Bone marrow (tissue), 2 donors: ENCODE measurements around the gene LGALS16.
"Not testable (repeated sequence)": the region's sequence is repeated elsewhere in the genome, so short reads cannot be mapped to it uniquely, and the experiment has no call there.

Experiments used
- DNase-seq, 2 donors: peaks; one replicate each; lab custom pipeline; 2025; lab: John Stamatoyannopoulos, UW

The LGALS16 gene

DNA sequence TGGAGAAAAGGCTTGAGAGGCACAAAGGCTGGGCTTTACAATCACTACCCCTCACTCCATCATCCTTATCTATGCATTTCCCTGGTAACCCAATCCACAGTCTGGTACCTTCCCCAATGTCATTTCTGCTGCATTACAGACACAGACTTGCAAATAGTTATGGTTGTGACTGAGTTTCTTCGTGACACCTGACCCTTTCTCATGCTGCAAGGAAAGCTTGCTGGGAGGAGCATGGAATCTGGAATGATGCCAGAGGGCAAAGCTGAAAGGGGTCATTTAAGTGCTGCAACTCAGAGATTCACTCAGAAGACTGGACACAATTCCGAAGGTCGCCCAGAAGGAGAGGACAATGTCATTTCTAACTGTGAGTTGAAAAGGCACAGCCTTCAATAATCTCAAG is at the start of gene LGALS16:
Gene LGALS16, plus strand, starts transcription at position 301 of the 400 bp plus-strand sequence. Its CDS starts 49 bp downstream, at position 350.
- no peak for DNase-seq

DNA sequence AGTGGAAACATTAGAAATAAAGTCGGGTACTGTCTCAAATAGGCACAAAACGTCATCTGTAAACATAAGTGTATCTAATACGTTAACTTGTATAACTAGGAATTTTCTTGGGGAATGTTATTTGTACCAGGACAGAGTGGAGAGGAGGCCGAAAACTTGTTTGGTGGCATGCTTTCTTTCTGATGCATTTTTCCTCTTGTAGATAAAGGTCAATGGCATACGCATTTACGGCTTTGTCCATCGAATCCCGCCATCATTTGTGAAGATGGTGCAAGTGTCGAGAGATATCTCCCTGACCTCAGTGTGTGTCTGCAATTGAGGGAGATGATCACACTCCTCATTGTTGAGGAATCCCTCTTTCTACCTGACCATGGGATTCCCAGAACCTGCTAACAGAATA is 48.7 kb upstream of the LGALS16 start:
- no peak for DNase-seq

DNA sequence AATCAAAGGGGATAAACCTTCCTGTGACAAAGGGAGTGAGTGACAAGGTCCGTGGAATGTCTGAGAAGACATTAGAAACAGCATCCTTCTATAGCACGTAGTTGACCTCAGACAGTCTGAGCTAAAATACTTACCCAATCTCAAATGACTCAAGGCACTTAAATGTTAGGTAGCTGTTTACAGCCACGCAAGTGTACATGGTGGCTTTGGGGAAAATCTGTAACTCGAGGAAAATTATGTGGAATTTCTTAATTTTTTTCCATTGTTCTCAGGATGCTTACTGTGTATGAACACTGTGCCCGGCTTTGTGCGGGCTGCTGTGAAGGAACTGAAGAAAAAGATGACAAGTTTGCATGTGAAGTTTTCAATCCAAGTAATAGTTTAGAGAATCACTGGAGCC is 48.2 kb upstream of the LGALS16 start:
- DNase-seq: no peak

DNA sequence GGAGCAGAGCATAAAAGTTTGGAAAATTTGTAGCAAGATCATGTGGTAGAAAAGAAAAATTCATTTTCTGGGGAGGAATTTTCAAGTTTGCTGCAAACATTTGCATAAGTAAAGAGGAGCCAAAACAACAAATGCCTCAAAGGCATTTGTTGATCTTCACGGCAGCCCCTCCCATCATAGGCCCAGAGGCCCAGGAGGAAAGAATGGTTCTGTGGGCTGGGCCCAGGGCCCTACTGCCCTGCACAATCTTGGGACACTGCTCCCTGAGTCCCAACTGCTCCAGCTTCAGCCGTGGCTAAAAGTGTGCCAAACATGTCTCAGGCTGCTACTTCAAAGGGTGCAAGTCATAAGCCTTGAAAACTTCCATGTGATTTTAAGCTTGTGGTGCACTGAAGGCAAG is 42.1 kb upstream of the LGALS16 start:
- no peak for DNase-seq

- DNase-seq: no peak
Observed at GRCh38 chr19:39617745-39618144, 38.0 kb upstream of the LGALS16 start.

GRCh38 chr19:39623946-39624345 is 31.8 kb upstream of the LGALS16 start:
- no peak for DNase-seq

DNA sequence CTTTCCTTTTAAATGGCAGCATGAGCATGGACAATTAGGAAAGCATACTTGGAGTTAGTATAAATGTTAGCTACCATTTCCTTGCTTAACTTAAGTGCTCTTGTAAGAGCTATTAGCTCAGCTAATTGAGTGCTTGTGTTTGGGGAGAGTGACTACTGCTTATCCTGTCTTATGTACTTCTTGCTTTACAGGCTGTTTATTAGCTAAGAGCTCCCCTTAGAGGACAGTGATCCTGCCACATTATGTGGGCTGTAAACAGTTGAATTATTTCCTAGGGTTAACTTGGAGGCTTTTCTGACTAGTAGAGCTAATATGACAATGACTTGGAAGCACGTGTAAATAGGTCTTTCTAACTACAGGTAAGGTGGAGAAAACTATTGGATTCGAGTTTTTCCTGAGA is 28.1 kb upstream of the LGALS16 start:
- DNase-seq: not testable (repeated sequence)

DNA sequence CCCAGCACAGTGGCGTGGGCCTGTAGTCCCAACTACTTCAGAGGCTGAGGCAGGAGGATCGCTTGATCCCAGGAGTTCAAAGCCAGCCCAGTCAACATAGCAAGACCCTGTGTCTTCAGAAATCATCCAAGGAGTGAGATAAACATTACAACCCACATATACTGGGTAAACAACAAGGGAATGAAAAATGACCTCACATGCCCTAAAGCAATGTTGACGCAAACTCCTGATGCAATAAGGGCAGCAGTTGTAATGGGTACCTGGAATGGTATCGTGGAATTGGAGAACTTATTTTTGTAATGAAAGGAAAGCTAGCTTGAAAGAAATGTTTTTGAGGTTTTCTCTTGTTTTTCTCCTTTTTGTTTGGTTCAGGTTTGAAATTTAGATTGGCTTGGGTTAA is 24.5 kb upstream of the LGALS16 start:
- DNase-seq: no peak

GRCh38 chr19:39631626-39632025 is 24.1 kb upstream of the LGALS16 start:
- DNase-seq: no peak

- no peak for DNase-seq
Observed at GRCh38 chr19:39637891-39638290, 17.8 kb upstream of the LGALS16 start.

GRCh38 chr19:39641773-39642172 is 13.9 kb upstream of the LGALS16 start:
- DNase-seq: no peak

GRCh38 chr19:39643591-39643990 is 12.1 kb upstream of the LGALS16 start:
- DNase-seq: no peak

- DNase-seq: no peak
Observed at GRCh38 chr19:39645800-39646411, 9.8 kb upstream of the LGALS16 start.

DNA sequence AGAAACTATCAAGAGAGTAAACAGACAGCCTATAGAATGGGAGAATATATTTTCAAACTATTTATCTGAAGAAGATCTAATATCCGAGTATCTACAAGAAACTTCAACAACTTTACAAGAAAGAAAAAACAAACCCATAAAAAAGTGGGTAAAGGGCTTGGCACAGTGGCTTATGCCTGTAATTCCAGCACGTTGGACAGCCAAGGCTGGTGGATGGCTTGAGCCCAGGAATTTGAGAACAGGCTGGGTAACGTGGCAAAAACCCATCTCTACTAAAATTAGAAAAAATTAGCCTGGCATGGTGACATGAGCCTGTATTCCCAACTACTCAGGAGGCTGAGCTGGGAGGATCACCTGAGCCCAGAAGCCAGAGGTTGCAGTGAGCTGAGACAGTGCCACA is 7.8 kb upstream of the LGALS16 start:
- DNase-seq: no peak

- DNase-seq: no peak
Observed at GRCh38 chr19:39659791-39660190, 4.1 kb downstream of the LGALS16 start.

GRCh38 chr19:39660661-39661060 is 4.9 kb downstream of the LGALS16 start:
- no peak for DNase-seq

GRCh38 chr19:39661565-39661964 is 5.9 kb downstream of the LGALS16 start:
- DNase-seq: no peak

GRCh38 chr19:39669860-39670259 is 14.1 kb downstream of the LGALS16 start:
- not testable (repeated sequence) for DNase-seq

GRCh38 chr19:39670998-39671397 is 15.3 kb downstream of the LGALS16 start:
- DNase-seq: no peak

DNA sequence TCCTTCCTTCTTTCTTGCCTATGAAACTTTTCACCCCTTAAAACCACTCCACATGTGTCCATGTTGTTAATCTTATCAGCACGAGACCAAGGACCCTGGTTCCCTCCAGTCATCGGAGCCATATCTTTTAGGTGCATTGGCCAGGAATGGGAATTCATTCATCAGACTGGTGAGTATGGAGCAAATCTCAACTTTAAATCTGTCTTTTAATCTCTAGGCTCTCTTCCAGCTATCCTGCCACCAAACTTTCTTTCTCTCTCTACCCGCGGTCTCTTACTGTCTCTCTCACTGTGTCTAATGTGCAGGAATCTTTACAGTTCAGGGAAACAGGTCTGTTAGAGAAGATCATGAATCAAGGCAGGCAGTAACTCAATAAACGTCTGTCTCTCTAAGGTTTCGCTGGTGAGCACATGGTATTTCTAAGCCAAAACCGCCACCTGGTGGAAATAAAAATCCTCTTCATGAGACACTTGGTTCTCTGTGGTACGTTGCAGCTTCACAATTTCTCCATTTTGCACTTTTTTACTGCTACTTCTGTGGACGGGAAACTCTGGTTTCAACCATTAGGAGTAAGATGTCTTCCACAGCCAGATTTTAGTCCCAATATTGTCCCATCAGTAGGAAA is 16.1 kb downstream of the LGALS16 start:
- DNase-seq: peak in 1 of 2 donors; percentile 39

DNA sequence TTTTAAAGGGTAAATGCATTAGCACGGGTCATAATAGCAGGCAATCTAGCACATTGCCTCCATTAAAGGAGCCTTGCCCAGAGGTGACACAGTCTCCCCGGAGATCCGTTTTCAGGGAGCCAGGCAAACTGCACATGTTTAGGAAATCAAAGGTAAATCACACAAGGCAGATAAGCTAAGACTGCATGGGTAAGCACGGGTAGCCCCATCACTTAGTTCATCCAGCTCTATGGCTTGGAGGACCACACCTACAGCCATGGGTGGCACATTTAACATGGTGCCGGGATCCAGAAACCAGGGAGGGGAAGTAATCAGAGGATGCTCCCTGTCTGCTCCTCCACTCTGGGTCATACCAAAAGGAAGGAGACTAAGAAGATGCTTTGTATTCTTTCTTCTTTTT is 16.8 kb downstream of the LGALS16 start:
- no peak for DNase-seq

- not testable (repeated sequence) for DNase-seq
Observed at GRCh38 chr19:39673862-39674261, 18.1 kb downstream of the LGALS16 start.

DNA sequence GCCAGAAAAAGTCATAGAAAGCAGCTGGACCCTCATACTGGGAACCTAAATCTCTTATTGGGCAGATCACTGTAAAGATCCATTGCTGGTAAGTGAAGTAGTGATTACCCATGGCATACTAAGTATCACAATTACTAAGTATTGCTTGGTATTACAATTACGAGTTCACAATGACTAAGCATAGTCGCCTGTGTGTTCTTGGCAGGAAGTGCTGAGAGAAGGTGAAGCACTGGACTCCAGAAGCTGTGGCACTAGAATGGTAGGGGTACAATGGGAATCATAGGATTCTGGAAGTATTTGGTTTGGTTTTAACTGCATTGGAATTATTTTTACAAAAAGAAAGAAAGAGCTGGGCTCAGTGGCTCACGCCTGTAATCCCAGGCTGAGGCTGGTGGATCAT is 20.3 kb downstream of the LGALS16 start:
- DNase-seq: no peak
